Fibroblast of mammary gland (primary cell): ENCODE measurements around the gene TNFRSF25.

Source experiments
- DNase-seq: peaks from one replicate; pipeline ENCODE4 v3.0.0-alpha.2; 2010; ENCODE audit warnings: low read depth
- H3K4me3 ChIP-seq: 2 replicates; pipeline ENCODE4 v1.5.1; 2011; ENCODE audit warnings: low read depth, mild to moderate bottlenecking, low read length, moderate library complexity; ENCODE audit not compliant: control insufficient read depth
- TF ChIP-seq, protein P1 (sequence below): conservative IDR thresholded peaks from 2 replicates; pipeline ENCODE4 v1.5.1; 2011; ENCODE audit warnings: low read depth, low read length, inconsistent platforms; ENCODE audit not compliant: control insufficient read depth, insufficient read depth

The TNFRSF25 gene

DNA sequence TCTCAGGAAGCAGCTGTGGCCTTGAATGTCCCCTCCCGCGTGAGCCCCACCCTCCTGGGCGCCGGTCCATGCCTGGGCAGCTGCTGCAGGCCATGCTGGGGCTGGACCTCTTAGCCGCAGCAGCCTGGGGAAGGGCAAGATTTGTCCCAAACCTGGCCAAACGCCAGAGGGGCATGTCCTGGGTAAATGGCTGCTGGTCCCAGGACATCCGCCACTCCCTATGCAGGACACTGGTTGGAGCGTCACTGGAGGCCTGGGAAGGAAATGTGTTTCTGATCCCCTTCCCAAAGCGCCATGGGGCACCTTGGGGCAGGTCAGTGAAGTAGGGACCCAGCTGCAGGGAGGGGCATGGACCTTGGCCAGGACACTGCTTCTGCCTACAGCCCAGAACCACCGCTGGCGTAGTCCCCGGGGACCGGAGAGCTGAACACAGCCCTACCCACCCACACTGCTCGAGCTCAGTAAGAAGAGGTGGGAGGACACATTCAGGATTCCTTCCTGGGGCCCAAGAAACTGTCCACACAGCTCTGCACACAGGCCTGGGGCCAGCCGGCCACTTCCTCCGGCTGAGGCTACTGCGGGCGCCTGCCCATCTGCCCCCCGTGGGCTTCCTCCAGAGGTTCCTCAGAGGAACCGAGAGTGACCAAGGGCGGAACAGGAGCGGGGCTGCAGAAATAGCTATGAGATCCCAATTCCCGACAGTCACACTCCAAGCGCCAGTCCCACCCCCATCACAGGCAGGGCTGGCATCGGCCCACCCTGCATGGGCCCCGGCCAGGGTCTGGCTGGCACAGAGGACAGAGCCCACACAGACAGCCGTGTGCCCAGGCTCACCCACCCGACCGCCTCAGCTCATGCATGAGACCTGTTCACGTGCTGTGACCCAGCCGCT lies 36.3 kb upstream of the TNFRSF25 start:
- TF ChIP-seq, protein P1, sequence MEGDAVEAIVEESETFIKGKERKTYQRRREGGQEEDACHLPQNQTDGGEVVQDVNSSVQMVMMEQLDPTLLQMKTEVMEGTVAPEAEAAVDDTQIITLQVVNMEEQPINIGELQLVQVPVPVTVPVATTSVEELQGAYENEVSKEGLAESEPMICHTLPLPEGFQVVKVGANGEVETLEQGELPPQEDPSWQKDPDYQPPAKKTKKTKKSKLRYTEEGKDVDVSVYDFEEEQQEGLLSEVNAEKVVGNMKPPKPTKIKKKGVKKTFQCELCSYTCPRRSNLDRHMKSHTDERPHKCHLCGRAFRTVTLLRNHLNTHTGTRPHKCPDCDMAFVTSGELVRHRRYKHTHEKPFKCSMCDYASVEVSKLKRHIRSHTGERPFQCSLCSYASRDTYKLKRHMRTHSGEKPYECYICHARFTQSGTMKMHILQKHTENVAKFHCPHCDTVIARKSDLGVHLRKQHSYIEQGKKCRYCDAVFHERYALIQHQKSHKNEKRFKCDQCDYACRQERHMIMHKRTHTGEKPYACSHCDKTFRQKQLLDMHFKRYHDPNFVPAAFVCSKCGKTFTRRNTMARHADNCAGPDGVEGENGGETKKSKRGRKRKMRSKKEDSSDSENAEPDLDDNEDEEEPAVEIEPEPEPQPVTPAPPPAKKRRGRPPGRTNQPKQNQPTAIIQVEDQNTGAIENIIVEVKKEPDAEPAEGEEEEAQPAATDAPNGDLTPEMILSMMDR = no peak
- no peak overlapping the region for H3K4me3 ChIP-seq
- peak; percentile 24 for DNase-seq

DNA sequence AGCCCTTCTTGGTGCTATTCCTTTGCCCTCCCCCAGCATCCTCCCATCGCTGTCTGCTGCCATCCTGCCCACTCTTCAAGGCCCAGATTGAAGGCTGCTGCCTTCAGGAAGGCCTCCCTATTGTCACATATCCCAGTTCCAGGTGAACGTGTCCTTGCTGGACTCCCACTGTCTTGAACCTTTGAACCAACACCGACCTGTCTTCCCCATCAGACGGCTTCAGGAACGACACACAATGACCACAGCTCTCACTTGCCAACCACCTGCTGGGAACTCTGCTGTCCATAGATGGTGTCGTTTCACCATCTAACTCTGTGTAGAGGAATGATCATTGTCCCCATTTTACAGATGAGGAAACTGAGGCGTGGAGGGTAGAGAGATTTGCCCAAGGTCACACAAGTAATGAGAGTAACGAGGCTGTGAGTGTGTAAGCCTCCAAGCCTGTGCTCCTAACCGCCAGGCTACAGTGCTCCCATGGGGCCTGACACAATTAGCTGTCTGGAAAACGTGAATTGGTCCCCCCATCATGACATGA lies 35.4 kb upstream of the TNFRSF25 start:
- no peak for DNase-seq
- TF ChIP-seq, protein P1 = no peak
- H3K4me3 ChIP-seq = no peak overlapping the region

DNA sequence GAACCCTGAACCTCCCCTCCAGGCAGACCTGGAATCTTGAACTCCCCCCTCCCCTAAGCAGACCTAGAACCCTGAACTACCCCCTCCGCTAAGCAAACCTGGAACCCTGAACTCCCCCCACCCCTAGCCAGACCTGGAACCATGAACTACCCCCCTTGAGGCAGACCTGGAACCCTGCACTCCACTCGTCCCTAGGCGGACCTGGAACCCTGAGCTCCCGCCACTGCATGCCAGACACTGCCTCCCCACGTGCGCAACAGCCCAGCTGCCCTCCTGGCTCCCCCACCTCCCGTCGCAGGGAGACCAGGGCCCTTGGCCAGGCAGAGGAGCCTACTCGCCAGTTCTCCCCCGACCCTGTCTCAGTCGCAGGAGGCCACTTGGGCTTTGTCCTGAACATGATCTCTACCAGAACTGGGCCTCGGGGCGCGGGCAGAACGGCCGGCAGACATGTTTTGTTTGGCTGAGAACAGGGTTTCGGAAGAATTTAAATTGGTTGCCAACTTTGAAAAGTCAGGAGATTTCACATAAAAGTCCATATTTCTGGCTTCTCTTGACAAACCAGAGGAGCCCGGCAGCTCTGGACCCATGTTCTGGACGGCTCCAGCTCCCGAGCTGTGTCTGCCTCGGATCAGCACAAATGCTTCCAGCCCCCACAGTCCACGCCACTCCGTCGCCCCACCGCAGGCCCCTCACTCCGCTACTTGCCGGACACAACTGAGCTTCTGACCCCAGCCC lies 34.7 kb upstream of the TNFRSF25 start:
- no peak overlapping the region for H3K4me3 ChIP-seq
- no peak for DNase-seq
- TF ChIP-seq, protein P1 = no peak

DNA sequence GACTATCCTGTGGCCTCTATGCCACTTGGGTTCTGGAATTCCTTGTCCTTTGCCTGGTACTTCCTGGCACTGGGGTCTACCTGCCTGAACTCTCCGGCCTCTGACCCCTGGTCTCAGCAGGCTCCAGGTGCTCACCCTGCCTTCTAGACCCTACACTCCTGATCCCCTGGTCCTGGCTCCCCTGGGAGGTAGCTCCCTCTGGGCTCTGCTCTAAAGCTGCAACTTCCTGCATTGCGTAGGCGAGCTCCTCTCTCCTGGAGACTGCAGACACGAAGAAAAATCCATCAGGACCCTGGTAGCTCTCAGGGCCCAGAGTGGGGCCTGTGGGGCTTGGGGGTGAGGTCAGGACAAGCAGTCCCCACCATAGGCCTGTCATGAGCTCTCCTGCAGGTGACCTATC lies 33.3 kb upstream of the TNFRSF25 start:
- TF ChIP-seq, protein P1 = no peak
- no peak for DNase-seq

DNA sequence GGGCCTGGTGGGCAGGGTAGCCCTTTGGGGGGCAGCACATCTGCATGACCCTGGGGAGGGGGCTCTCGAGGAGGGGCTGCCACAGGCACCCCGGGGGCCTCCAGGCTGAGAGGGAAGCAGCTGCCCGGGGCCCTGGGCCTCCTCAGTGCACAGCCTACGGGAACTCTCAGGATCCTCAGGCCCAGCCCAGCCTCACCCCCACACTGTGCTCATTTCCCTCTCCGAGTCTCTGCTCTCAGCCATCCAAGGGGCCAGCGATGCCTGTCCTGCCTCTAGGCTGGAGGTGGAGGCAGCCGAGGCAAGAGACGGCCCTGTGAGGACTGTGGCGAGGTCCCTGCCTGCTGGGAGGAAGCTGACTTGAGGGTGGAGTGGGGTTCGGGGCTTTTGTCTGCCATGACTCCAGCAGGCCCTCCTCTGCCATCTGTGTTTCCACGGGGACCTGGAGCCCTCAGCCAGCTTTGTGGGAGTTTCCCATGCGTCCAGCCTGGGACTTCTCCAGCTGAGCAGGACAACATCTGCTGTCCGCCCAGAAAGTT lies 32.7 kb upstream of the TNFRSF25 start:
- TF ChIP-seq, protein P1 = no peak
- H3K4me3 ChIP-seq = no peak overlapping the region
- no peak for DNase-seq

More for the DNA sequence above, 33.3 kb upstream of the TNFRSF25 start:
- H3K4me3 ChIP-seq = no peak overlapping the region

DNA sequence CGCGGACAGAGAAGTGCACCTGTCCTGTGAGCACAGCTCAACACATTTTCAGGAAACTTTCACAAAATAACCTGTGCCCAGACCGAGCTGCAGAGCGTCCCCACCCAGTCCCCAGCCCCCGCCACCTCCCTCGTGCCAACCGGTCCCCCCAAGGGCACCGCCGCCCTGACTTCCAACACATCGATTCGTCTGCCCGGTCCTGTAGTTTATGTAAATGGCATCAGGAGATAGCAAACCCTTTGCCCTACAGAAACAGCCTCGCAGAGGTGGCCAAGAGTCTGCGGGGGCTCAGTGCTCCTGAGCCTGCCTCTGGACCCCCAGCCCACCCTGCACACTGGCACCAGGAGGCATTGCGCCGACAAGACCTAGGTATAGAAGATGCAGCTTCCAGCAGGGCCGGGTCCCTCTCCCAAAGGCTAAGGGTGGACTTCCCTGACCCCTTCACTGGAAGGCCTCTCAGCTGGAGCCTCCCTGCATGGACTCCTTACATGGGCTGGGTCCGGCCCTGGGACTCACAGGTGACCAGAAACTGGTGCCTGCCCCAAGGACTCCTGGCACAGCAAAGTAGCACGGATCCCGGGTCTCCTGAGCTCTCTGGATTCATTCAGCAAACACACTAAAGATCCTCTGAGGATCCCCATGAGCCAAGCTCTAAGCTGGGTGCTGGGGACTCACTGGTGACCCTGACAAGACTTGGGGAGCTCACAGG lies 32.0 kb upstream of the TNFRSF25 start:
- no peak overlapping the region for H3K4me3 ChIP-seq
- DNase-seq = no peak
- TF ChIP-seq, protein P1 = no peak
